BE2C (cell line): ENCODE data around the gene RCBTB2.

ENCODE experiments used
- DNase-seq: peaks from one replicate; pipeline ENCODE4 v3.0.0-alpha.2; 2020
- H3K27me3 ChIP-seq: fragments of 250-450 bp; sonication (Bioruptor Pico); 2 replicates; pipeline ENCODE4 v1.5.1; 2020; ENCODE audit warnings: mild to moderate bottlenecking
- H3K36me3 ChIP-seq: fragments of 250-450 bp; sonication (Bioruptor Pico); 2 replicates; pipeline ENCODE4 v1.5.1; 2020; ENCODE audit warnings: mild to moderate bottlenecking
- H3K4me1 ChIP-seq: fragments of 250-450 bp; sonication (Bioruptor Pico); 2 replicates; pipeline ENCODE4 v1.5.1; 2020
- H3K4me3 ChIP-seq: 2 replicates; pipeline ENCODE4 v1.5.1; 2011; ENCODE audit warnings: low read depth, low read length
- H3K9me3 ChIP-seq: fragments of 250-450 bp; sonication (Bioruptor Pico); 2 replicates; pipeline ENCODE4 v1.5.1; 2020
- CTCF ChIP-seq: IDR thresholded peaks from 2 replicates; pipeline ENCODE4 v1.5.1; 2012; ENCODE audit warnings: mild to moderate bottlenecking, low read depth, low read length

The RCBTB2 gene

DNA sequence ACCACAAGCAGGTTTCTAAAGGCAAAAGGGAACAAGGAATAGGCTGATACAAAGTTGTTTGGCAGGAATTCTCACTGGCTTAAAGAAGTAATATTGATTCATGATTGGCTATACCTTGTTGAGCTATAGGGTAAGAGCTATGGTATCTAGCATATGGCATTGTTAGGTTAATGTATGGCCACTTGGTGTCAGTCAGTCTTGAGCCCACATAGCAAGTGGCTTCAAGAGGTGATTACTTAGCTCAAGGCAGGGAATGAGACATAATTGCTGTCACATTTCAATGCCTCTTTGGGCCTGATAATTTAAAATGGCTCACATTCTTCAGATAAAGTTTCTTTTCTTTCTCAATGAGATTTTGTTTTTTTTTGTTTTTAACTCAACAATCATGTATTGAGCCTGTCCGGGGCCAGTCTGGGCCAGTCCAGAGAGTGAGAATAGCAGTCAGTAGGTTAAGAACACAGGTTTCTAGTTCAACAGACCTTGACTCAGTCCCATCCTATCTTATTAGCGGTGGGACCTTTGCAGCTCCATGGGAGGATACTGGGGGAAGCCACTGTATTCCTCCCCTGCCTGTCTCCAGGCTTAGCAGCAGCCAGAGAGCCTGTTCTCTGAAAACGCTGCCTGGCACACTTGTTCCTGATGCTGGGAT, 45.8 kb upstream of the RCBTB2 start:
- Histone ChIP-seq H3K27me3 (no peaks in the 10 kb centered on the region), H3K36me3 (no peaks in the 10 kb centered on the region), H3K4me1 (no peaks in the 10 kb centered on the region), H3K4me3 (no peak overlapping the region), H3K9me3 (no peaks in the 10 kb centered on the region)
- no peak for DNase-seq
- TF ChIP-seq CTCF = no peak

GRCh38 chr13:48576448-48577010, 43.6 kb upstream of the RCBTB2 start:
- no peaks in the 10 kb centered on the region for H3K4me1 ChIP-seq

GRCh38 chr13:48575031-48575430, 42.2 kb upstream of the RCBTB2 start:
- Histone ChIP-seq H3K27me3 (no peaks in the 10 kb centered on the region), H3K4me3 (no peak overlapping the region), H3K4me1 (no peaks in the 10 kb centered on the region), H3K36me3 (no peaks in the 10 kb centered on the region), H3K9me3 (no peaks in the 10 kb centered on the region)
- TF ChIP-seq CTCF = no peak
- no peak for DNase-seq

More at GRCh38 chr13:48576448-48577010, 43.6 kb upstream of the RCBTB2 start:
- no peak overlapping the region for H3K4me3 ChIP-seq
- H3K27me3 ChIP-seq = no peaks in the 10 kb centered on the region
- TF ChIP-seq CTCF = no peak
- H3K36me3 ChIP-seq = no peaks in the 10 kb centered on the region
- H3K9me3 ChIP-seq = no peaks in the 10 kb centered on the region
- no peak for DNase-seq

DNA sequence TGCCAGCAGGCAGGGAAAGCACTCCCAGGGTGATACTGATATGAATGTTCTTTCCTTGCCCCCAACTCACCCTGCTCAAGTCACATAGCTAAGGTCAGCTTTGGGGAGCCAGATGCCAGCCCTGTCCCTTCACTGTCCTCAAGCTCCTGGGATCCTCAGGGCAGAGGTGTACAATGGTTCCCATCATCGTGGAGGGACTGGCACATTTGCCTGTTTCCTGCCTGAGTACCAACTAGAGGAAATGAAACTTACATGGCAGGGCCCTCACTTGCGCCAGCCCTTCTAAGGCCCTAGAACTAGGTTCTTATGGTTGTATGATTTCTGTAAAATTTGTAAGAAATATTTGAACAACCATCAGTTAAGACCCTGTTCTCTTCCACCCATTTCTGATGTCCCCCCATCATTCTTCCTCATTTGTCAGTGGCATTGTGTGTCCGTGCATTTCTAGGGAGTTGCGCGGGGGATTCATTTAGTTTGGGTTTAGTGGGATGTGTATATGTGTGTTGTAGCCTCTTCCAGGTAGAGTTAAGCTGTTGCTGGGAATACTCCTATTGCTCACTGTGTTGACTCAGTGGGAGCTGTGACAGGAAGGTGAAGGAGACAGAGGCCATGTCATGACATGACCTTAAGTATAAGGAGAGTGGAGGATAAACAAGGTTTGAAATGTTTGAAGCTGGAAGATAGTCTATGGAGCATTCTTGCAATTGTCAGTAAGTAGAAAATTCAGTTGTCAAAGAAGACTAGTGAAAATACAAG, 41.3 kb upstream of the RCBTB2 start:
- H3K4me1 ChIP-seq = no peaks in the 10 kb centered on the region
- no peak for TF ChIP-seq CTCF
- DNase-seq = no peak

DNA sequence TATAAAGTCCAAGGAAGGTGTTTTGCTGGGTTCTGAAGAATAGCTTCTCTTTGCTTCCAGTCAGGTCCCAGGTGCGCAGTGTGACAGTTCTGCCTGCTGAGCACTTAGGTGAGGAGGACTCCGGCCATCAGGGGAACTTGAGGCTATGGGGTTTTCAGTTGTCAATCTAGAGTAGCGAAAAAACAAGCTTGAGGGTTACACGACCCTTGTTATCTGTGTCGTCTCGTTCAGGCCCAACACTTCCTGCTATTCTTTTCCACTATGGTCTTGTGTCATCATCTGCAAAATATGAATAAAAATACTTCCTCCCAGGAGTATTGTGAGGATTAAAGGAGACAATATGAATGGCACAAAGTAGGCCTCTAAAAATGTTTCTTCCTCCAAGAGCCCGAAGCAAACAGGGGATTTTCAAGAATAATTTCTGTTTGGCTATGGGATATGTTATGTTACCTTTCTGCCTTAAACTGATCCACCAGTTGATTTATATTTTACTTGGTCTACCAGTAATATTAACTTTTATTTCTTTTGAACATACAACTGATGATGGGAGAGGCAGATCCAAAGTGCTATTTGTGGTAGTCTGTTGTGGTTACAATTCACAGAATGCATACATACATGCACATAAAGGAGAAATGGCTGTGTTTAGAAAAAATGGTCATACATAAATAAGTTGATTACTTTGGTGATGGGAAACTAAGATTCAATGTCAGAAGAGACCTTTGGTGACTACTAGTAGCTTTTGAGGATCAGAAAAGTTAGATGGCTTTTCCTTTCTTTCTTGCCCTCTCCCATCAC, 40.5 kb upstream of the RCBTB2 start:
- H3K4me3 ChIP-seq = no peak overlapping the region
- H3K36me3 ChIP-seq = no peaks in the 10 kb centered on the region
- no peak for DNase-seq
- no peaks in the 10 kb centered on the region for H3K9me3 ChIP-seq
- TF ChIP-seq CTCF = no peak
- H3K4me1 ChIP-seq = no peaks in the 10 kb centered on the region
- no peaks in the 10 kb centered on the region for H3K27me3 ChIP-seq

More for the DNA sequence above, 41.3 kb upstream of the RCBTB2 start:
- Histone ChIP-seq H3K27me3 (no peaks in the 10 kb centered on the region), H3K9me3 (no peaks in the 10 kb centered on the region), H3K4me3 (no peak overlapping the region), H3K36me3 (no peaks in the 10 kb centered on the region)
